Measurements from ENCODE around the gene PTPRM.

PTPRM gene

GRCh38 chr18:8364385-8364784 is 797.3 kb downstream of the PTPRM start:
- no peak for DNase-seq (ENCODE audit: low read depth)

- DNase-seq (ENCODE audit: low read depth) = no peak
Observed at GRCh38 chr18:8365006-8365405, 797.9 kb downstream of the PTPRM start.

GRCh38 chr18:8365528-8365927 is 798.4 kb downstream of the PTPRM start:
- no peak for DNase-seq (ENCODE audit: low read depth)

DNA sequence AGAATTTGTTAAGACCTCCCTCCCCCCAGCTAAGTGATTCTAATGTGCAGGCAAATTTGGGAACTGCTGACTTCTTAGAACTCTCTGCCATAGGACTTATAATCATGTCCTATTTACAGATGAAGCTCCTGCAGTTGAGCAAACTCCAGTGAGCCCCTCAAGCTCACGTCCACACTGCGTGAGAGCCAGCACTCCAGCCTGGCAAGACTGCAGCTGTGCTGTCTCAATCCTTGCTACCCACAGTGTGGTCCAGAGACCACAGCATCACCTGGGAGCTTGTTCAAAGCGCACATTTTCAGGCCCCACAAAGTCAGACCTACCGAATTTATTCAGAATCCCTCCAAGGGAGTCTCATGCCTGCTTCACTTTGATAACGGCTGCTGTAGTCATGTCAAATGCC is 799.0 kb downstream of the PTPRM start:
- no peak for DNase-seq (ENCODE audit: low read depth)

- no peak for DNase-seq (ENCODE audit: low read depth)
Observed at GRCh38 chr18:8366656-8367055, 799.5 kb downstream of the PTPRM start.

- DNase-seq (ENCODE audit: low read depth) = no peak
Observed at GRCh38 chr18:8367217-8367988, 800.3 kb downstream of the PTPRM start.

DNA sequence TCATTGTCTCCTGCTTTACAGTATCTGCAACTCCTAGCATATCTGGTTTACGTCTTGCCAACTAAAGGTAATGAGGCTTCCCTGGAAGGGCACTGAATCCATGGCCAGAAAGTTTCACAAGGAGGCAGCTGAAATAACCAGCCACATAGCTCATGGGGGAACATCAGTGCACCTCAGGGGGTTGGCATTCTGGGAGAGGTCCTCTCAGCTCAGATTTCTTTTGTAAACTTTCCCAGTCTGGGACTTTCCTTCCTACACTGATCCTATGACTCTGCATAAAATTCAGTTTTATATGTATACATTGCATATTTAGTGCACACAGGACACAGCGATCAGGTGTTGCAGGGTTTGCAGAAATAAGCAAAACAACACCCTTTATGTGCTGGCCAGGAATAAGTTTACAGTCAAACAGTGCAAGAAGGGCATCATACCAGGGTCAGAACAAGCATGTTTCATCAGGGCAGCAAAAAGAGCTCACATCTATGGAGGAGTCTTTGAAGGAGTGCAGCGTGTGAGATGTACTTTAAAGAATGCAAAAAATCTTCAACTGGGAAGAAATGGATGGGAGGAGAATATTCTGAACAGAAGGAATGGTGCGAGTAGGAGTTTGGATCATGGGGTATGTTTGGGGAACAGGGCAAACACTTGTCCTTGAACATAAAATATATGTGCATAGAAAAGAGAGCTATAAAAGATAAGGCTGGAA is 801.5 kb downstream of the PTPRM start:
- no peak for DNase-seq (ENCODE audit: low read depth)

DNA sequence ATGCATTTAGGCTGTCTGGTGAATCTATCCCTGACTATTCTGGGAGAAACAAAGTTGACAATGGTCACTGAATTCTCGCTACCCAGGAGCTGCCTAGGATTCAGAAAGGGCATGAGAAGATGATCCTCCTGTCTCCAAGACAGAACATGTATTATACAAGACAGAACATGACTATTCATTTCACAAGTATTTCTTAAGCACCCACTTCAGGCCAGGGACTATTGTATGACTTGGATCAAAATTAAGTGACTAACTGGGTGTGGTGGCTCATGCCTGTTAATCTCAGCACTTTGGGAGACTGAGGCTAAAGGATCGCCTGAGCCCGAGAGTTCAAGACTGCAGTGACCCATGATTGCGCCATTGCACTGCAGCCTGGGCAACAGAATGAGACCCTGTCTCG is 806.4 kb downstream of the PTPRM start:
- DNase-seq (ENCODE audit: low read depth) = no peak

DNA sequence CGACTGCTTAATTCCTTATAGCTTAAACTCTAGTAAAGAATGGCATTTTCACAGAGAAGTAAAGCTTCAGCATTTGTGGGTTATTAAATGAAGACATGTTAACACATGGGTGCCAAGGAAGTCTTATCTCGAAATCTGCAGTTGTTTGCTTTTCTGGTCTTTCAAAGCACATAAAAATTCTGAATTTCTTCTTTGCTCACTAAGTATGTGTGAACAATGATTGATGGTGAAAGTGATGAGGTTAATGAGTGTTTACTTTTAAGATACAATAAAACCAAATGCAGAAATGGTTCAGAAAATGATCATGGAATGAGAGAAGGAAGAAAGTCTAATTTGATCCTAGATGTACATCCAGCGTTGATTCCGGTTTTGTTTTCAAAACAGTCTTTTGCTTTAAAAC is 807.6 kb downstream of the PTPRM start:
- no peak for DNase-seq (ENCODE audit: low read depth)

DNA sequence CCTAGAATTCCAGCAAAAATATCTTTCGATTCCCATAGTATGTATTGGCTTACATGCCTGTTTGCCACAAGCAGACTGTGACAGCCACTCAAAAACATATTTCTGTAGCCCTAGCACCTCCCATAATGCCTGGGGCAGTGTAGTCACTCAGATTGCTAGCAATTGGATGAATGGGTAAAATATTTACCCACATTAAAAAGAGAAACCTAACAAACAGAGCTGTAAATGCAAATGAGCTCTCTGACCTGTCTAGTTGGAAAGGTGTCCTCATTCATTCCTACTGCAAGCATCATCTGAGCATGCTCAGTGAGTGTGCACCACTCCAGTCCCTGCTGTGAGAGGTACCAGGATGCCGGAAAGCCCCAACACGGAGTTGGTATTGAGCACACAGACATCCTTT is 808.1 kb downstream of the PTPRM start:
- DNase-seq (ENCODE audit: low read depth) = no peak

DNA sequence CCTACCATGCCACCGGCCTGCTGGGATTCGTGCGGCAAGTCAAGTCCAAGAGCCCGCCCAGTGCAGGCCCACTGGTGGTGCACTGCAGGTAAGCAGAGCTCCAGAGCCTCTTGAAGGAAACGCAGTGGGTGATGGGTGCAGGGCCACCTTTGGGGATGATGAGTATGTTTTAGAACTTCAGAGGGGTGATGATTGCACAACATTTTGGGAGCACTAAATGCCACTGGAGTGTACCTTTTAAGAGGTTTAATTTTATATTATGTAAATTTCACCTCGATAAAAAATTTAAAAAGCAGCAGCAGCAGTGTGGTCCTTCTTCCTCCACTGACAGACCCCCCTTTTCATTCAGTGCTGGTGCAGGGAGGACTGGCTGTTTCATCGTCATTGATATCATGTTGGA is 809.0 kb downstream of the PTPRM start:
- DNase-seq (ENCODE audit: low read depth) = no peak

GRCh38 chr18:8379187-8379941 is 812.2 kb downstream of the PTPRM start:
- no peak for DNase-seq (ENCODE audit: low read depth)

DNA sequence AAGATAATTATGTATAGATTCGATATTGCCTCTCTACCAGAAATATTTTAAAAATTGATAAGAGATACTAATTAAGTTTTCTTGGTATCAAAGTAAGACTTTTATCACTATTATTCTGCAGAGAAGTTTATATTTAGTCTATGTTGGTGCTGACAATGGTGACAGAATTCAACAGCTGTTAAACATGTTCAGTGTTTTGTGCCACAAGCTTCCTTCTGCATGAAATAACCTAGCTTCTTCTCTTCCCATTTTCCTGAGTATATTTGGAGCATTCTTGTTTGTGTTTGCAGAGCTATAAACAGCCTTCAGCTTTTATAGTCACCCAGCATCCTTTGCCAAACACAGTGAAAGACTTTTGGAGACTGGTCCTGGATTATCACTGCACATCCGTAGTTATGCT is 812.9 kb downstream of the PTPRM start:
- DNase-seq (ENCODE audit: low read depth) = no peak

DNA sequence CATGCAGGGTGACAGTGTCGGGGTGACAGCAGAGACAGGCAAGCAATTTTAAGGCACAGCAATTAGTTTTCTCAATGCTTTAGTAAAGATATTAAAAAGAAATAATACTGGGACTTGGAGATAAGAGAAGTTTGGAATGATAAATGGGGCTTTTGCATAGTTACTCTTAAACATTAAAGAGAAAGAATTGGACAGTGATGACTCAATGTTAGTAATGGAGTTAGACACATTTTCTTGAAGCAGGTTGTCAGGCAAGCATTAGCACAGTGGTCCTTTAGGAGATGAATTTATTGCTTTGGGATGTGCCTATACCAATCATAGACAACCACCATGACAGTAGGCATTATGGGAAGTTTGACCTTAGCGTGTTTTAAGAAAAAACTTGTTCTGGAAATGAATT is 813.8 kb downstream of the PTPRM start:
- DNase-seq (ENCODE audit: low read depth) = no peak

DNA sequence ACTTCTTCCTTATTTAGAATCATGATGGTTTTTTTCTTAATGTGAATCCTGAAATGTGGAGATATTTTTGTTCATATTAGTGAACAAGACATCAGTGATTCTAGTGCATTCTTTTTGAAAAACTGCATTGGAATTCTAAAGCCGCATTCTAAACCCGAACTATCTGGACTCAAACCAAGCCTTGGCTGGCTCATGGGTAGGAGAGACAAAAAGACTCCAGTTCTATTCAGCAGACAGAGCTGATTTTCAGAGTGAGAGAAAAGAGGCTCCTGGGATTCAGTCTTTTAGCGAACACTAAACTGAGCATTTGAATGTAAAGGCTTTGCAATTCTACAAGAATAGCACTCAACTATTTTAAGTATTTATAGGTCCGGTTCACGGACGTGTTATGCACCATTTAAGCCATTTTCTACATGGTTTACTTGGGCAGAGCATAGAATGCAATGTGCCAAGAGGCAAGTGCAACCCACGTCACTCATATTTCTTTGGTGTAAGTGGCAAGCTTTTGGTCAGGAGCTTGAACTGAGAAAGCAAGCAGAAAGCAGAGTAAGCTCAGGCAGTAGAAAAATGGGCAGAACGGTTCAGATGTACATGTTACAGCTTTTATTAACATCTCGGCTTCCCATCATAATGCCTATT is 814.8 kb downstream of the PTPRM start:
- DNase-seq (ENCODE audit: low read depth) = no peak

DNA sequence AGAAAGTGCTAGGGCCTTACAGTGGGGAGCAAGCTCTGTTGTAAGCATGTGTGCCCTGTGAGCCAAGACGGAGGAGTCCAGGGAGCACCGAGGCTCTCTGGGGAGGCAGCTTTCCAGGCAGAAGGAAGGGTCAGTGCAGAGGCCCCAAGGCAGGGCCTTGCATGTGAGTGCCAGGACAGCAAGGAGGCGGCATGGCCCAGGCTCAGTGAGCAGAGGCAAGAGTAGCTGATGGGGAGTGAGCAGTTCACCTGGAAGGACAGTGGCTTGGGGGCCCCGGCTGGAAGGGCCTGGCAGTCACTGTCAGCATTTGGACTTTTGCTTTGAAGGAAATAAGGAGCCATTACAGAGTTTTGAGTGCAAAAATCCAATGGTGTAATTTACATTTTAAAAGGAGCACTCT is 818.3 kb downstream of the PTPRM start:
- no peak for DNase-seq (ENCODE audit: low read depth)

GRCh38 chr18:8386669-8387380 is 819.7 kb downstream of the PTPRM start:
- DNase-seq (ENCODE audit: low read depth) = no peak

- DNase-seq (ENCODE audit: low read depth) = peak; percentile 40
Observed at GRCh38 chr18:8389391-8390340, 822.5 kb downstream of the PTPRM start.

- no peak for DNase-seq (ENCODE audit: low read depth)
Observed at GRCh38 chr18:8391068-8391467, 824.0 kb downstream of the PTPRM start.

DNA sequence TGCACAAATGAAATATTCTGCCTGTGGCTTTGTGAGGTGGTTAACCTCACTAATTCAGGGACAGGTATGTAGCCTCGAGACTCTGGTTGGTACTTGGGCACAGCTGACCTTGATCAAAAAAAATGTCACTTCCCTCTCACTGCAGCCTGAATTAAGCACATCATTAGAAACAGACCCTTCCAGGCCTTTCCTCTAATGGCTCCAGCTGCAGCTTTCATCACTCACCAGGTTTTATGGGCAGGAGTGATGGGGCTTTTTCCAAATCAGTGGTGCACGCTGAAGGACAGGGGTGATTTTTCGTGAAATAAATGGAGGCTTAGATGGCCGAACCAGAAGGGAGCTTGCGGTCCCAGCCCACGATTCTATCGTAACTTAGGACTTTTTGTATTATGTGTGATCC is 829.1 kb downstream of the PTPRM start:
- DNase-seq (ENCODE audit: low read depth) = no peak

GRCh38 chr18:8397034-8397433 is 829.9 kb downstream of the PTPRM start:
- DNase-seq (ENCODE audit: low read depth) = no peak
